GM12892 (cell line): Measurements from ENCODE around the gene STEAP2.

Experiments used
- POLR2A ChIP-seq: IDR thresholded peaks from 2 replicates; pipeline ENCODE4 v1.6.1; 2011; ENCODE audit warnings: low read depth, low read length, control low read depth
- POLR2AphosphoS5 ChIP-seq: IDR thresholded peaks from 2 replicates; pipeline ENCODE4 v1.6.1; 2011; ENCODE audit warnings: low read depth, low read length, control low read depth
- TAF1 ChIP-seq: IDR thresholded peaks from 2 replicates; pipeline ENCODE4 v1.6.1; 2011; ENCODE audit warnings: low read depth, mild to moderate bottlenecking, control low read depth, low read length, borderline replicate concordance

- no peak for TF ChIP-seq POLR2A
- TF ChIP-seq POLR2AphosphoS5: no peak
- no peak for TF ChIP-seq TAF1
Observed at GRCh38 chr7:90251304-90251635, 39.7 kb downstream of the STEAP2 start.
